DMS53 (cell line): Measurements from ENCODE around the gene CDK7.
A peak's percentile ranks its signal among the peaks of the same experiment; 100 is the strongest.
"Not testable (repeated sequence)": the region's sequence is repeated elsewhere in the genome, so short reads cannot be mapped to it uniquely, and the experiment has no call there.

ENCODE experiments used
- DNase-seq: peaks from one replicate; lab custom pipeline; 2025; lab: John Stamatoyannopoulos, UW

The CDK7 gene

GRCh38 chr5:69234457-69235268 is at the start of gene CDK7:
Gene CDK7 (plus strand): TSS chr5:69234886. CDS start chr5:69234976, 90 bp downstream.
- peak; percentile 97 for DNase-seq

- no peak for DNase-seq
These were observed 47.3 kb upstream of the CDK7 start for GRCh38 chr5:69187342-69187741.

- DNase-seq: no peak
These were observed 45.9 kb upstream of the CDK7 start for GRCh38 chr5:69188811-69189161.

- DNase-seq: peak; percentile 97
These were observed 45.3 kb upstream of the CDK7 start, which contains the start of gene CENPH for GRCh38 chr5:69189162-69190086. Gene CENPH (plus strand): TSS chr5:69189583. CDS start chr5:69189635, 52 bp downstream.

GRCh38 chr5:69202497-69202896 is 32.2 kb upstream of the CDK7 start:
- DNase-seq: no peak

GRCh38 chr5:69206528-69207190 is 28.0 kb upstream of the CDK7 start:
- DNase-seq: peak; percentile 4

- DNase-seq: no peak
These were observed 25.1 kb upstream of the CDK7 start for GRCh38 chr5:69209602-69210001.

GRCh38 chr5:69211200-69211599 is 23.5 kb upstream of the CDK7 start:
- no peak for DNase-seq

GRCh38 chr5:69212022-69212421 is 22.7 kb upstream of the CDK7 start:
- DNase-seq: no peak

- peak; percentile 5 for DNase-seq
These were observed 21.0 kb upstream of the CDK7 start for GRCh38 chr5:69213513-69214215.

- peak; percentile 49 for DNase-seq
These were observed 17.6 kb upstream of the CDK7 start for GRCh38 chr5:69217151-69217511.

GRCh38 chr5:69217548-69218526 is 16.8 kb upstream of the CDK7 start:
- peak; percentile 96 for DNase-seq

GRCh38 chr5:69219939-69220338 is 14.7 kb upstream of the CDK7 start:
- DNase-seq: no peak

GRCh38 chr5:69220371-69220770 is 14.3 kb upstream of the CDK7 start:
- not testable (repeated sequence) for DNase-seq

GRCh38 chr5:69220833-69221232 is 13.9 kb upstream of the CDK7 start:
- DNase-seq: not testable (repeated sequence)

GRCh38 chr5:69224520-69224919 is 10.2 kb upstream of the CDK7 start:
- no peak for DNase-seq

- DNase-seq: no peak
These were observed 8.8 kb upstream of the CDK7 start for GRCh38 chr5:69225860-69226259.

- peak; percentile 27 for DNase-seq
These were observed 4.5 kb upstream of the CDK7 start for GRCh38 chr5:69230181-69230580.

- no peak for DNase-seq
These were observed 3.4 kb upstream of the CDK7 start for GRCh38 chr5:69231281-69231680.

- DNase-seq: peak; percentile 17
These were observed 2.8 kb upstream of the CDK7 start for GRCh38 chr5:69231851-69232250.
